HG03045 (cell line): ENCODE results near the gene SGO2.
"Not testable (repeated sequence)": the region's sequence is repeated elsewhere in the genome, so short reads cannot be mapped to it uniquely, and the experiment has no call there.

Experiments used
- ATAC-seq: cut with Tn5 transposase; IDR thresholded peaks from one replicate; pipeline ENCODE4 v1.9.1; 2021; ENCODE audit warnings: mild to moderate bottlenecking, moderate library complexity; ENCODE audit not compliant: unreplicated experiment

The SGO2 gene

GRCh38 chr2:200509612-200510433 lies 16.2 kb upstream of the SGO2 start, which contains the start of gene KCTD18:
Gene KCTD18, minus strand, starts transcription at chr2:200510068. Its CDS starts 3,052 bp downstream, at chr2:200507016.
- peak; percentile 99 for ATAC-seq

DNA sequence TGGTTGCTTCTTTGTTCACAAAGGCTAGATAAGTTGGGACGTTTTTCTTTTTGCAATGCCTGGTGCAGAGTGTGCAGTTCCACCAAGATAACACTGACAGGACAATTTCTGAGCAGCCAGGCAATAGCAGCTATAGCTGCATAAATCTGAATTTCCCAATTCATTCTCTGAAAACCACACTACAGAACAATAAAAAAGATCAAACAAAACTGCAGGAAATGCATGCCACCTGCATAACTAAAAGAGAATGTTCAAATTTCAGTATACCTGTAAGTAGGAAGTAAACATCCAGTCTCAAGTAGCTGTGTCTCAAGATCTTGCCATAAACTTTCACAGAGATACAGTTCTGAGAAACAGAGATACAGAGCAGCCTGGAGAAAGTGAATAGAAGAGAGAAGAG lies 10.9 kb upstream of the SGO2 start:
- no peak for ATAC-seq

DNA sequence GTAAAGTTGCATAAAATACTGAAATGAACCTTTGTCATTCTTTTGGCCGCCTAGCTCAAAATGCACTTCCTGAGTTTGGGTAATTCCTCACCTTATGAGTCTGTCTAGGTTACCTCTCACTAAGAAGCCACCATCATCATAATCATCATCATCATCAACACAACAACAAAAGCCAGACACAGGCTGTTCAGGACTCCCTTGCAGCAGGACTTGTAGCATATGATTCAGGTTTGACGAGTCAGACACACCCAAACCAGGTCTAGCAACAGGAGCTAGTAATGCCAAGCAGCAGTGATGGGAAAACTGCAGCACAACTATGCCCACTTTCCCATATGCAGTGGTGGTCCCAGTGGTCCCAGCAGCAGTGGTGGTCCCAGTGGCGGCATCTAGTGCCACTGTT lies 2.8 kb upstream of the SGO2 start:
- ATAC-seq = no peak

DNA sequence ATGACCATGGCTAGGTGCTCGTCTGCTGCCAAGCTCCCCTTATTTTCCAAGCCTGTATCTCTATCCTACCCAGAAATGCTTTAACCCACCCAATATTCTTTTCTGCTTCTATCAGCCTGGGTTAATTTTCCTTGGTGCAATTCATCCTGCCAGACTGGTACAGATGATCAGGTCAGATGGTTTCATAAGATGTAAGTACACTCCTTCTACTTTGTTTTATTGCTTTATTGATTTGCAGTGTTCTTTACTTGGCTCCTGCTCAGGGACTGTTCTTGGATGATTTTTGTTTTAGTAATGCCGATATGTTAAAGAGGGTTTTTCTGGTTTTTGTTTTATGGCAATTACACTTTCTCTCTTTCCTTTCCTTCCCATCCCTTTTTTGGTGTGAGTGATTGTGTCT lies 2.4 kb upstream of the SGO2 start:
- no peak for ATAC-seq

DNA sequence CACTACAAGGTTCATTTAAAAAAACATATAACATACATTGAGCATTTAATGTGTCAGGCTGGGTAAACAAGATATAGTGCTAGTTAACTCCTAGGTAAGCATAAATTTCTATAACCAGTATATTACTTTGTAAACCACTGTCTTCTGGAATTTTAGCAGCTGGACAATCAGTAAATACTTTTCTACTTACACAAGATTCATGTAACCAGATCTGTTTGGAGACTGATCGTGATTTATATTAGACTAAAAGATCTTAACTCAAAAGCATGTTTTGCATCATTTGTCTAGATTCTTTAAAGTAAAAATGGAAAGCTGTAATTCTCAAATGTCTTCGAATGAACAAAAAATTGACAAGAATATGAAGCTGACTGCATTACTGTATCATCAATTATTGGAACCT lies 941 bp upstream of the SGO2 start:
- ATAC-seq = no peak

DNA sequence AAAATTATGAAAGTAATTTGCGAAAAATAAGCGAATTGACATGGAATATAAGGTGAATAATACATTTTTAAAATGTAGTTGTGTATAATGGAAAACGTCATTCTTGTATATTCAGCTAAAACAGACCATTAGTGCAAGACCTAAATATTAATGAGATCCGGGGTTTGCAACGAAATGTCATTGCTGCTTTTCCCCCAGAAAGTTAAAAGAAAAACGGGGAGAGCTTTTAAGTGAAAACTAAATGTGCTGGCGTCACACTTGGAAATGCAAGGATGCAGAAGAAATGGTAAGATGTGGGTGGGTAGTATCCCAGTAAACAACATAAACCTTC lies 491 bp upstream of the SGO2 start:
- no peak for ATAC-seq

DNA sequence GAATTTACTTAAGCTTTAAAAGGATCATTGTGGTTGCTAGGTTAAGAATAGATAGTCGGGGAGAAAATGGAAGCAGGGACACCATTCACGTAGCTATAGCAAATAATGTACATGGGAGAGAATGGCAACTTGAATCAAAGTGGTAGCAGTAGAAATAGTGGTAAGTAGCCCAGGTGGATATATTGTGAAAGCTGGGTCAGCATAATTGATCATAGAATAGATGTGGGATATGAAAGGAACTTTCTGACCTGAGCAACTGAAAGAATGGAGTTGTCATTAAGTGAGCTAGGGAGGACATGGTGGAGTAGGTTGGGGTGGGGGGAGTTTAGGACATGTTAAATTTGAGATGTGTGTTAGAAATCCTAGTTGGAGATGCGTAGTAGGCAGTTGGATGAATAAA lies 2.2 kb downstream of the SGO2 start:
- ATAC-seq = no peak

DNA sequence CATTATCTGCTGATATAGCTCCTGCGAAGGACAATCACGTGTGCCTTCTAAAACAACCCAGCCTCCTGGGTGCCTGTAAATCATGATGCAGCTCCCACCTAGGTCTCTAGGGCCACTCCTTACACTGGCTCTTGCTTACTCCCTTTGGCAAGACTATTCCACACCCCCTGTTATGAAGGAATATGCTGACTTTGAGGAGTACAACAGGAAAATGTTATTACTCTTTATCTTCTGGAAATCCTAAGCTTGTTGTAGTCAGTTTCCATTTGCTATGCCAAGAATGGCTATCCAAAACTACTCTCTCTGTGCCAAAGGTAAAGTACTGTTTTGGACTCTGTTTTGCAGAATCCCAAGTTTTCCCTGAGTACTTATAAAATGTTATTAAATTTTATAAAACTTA lies 7.7 kb downstream of the SGO2 start:
- no peak for ATAC-seq

DNA sequence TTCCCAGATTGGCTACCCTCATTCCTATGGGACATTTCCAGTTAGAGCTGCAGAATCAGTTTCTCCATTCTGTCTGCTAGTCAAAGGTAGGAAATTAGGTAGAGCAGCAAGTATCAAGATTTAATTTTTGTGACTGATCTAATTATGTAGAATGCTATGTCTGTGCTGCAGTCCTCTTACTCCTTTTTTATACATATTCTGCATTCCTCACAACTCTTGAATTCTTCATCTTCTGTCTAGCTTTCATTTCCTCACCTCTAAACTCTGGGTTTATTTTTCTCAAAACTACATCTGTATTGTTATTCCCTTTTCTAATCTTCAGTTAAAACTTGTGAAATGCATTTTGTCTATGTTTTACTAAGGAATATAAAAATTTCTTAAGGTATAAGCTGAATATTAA lies 8.6 kb downstream of the SGO2 start:
- no peak for ATAC-seq

GRCh38 chr2:200538139-200538538 lies 12.1 kb downstream of the SGO2 start:
- no peak for ATAC-seq

GRCh38 chr2:200540793-200541192 lies 14.8 kb downstream of the SGO2 start:
- ATAC-seq = no peak

GRCh38 chr2:200566596-200566995 lies 40.6 kb downstream of the SGO2 start:
- ATAC-seq = not testable (repeated sequence)

DNA sequence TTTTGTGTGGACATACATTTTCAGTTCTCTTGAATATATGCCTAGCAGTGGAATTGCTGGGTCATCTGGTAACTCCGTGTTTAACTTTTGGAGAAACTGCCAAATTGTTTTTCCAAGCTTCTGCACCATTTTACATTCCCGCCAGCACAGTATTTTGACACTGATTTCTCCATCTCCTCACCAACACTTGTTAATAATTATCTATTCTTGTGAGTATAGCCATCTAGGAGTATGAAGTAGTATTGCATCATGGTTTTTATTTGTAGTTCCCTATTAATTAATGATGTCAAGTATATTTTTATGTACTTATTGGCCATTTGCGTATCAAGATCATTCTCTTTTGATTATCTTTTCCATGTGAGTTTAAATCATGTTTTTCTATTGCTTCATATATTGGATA lies 41.9 kb downstream of the SGO2 start:
- no peak for ATAC-seq

- ATAC-seq = no peak
Measured at GRCh38 chr2:200575957-200576356, 50.0 kb downstream of the SGO2 start.

DNA sequence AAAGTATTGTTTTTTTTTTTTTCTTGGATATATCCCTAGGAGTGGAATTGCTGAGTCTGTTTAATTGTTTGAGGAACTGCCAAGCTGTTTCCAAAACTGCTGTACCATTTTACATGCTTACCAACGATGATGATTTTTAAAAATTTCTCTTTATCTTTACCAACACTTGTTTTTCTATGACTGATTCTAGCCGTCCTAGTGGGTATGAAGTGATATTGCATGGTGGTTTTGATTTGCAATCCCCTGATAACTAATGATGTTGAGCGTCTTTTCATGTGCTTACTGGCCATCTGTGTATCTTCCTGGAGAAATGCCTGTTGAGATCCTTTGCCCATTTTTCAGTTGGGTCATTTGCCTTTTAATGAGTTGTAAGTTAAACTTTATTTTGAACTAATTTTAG lies 51.0 kb downstream of the SGO2 start:
- no peak for ATAC-seq

GRCh38 chr2:200578778-200579177 lies 52.8 kb downstream of the SGO2 start:
- no peak for ATAC-seq

- ATAC-seq = no peak
Measured at GRCh38 chr2:200584639-200585038, 58.6 kb downstream of the SGO2 start.

DNA sequence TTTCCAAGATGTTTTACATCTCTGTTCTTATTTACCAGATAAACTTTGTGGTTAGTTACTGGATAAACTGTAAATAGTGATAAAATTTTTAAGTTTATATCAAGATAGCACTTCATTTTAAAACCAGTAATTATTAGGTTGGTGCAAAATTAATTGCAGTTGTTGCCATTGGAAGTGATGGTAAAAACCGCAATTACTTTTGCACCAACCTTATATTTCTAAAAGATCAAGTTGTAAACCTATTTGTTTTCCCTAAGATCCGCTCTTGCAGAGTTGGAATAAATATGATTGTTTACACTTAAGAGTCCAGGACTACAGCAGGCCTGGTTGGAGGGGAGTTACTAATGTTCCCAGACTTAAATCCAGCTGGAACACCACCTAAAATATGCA lies 59.3 kb downstream of the SGO2 start:
- no peak for ATAC-seq

DNA sequence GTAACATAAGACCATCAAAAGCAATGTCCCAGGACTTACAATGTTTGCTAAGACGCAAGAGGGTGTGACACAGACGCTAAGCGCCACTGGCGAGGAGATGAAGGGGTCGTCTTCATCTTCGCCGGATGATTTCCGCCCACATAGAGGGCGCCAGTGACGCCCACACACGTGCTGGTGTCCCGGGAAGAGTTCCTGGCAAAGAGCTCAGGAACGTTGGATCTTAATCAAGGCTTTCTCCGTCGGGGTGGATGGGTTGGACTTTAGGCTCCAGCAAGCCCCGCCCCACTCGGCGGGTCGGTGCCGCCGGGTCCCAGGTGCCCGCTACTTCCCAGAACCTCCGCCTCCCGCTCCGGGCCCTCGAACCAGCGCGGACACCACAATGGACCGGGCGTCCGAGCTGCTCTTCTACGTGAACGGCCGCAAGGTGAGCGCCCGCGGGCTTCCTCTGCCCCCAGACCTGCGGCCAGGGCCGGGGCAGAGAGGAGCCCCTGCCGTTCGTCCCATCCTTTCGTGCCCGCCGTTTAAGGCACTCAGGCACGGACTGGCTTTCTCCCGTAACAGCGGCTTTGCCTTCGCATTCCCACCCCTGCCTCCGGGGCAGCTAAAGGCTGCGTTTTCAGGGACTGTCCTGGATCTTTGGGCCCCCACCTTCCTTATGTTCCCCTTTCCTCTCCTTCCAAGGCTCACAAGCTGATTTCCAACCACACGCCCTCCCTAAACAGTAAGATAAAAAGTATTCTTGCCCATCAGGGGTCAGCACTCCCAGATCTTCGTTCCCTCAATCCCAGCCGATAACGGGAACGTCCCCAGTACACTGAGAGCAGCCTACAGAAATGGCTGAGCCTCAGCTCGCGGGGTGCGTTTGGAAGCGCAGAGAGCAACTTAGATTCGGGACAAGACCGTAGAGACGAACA lies 60.0 kb downstream of the SGO2 start, which contains the start of gene AOX1:
AOX1 (plus strand) TSS at position 285 of the 914 bp plus-strand sequence; CDS start at position 380, 95 bp downstream.
- ATAC-seq = peak; percentile 61

- ATAC-seq = no peak
Measured at GRCh38 chr2:200586644-200586975, 60.6 kb downstream of the SGO2 start.

- ATAC-seq = no peak
Measured at GRCh38 chr2:200587007-200587616, 61.1 kb downstream of the SGO2 start.
